HFFc6 (cell line): Measurements from ENCODE around the gene FAM222B. TPM values are rescaled to one million over a fixed set of nuclear protein-coding genes. Genes with fewer than 3 reads are reported as not detected.
"Not testable (repeated sequence)": the region's sequence is repeated elsewhere in the genome, so short reads cannot be mapped to it uniquely, and the experiment has no call there.

Source experiments
- DNase-seq: peaks from one replicate; pipeline ENCODE4 v3.0.0-alpha.2; 2018
- H3K27ac Mint-ChIP-seq: 2 replicates; pipeline ENCODE4 v1.8.0; 2020; ENCODE audit warnings: mild to moderate bottlenecking, mixed read lengths
- H3K27me3 Mint-ChIP-seq: 2 replicates; pipeline ENCODE4 v1.8.0; 2021; ENCODE audit warnings: mild to moderate bottlenecking, moderate library complexity, mixed read lengths; ENCODE audit not compliant: insufficient read depth
- H3K36me3 Mint-ChIP-seq: 2 replicates; pipeline ENCODE4 v1.8.0; 2021; ENCODE audit warnings: low read depth, mixed read lengths
- H3K4me1 Mint-ChIP-seq: 2 replicates; pipeline ENCODE4 v1.8.0; 2020; ENCODE audit warnings: low read depth, mixed read lengths
- H3K4me3 Mint-ChIP-seq: 2 replicates; pipeline ENCODE4 v1.8.0; 2020; ENCODE audit warnings: mild to moderate bottlenecking, moderate library complexity, mixed read lengths
- H3K9me3 Mint-ChIP-seq: 2 replicates; pipeline ENCODE4 v1.8.0; 2020; ENCODE audit warnings: mild to moderate bottlenecking, mixed read lengths
- CTCF ChIP-seq: fragments of 200-600 bp; sonication (generic); IDR thresholded peaks from 2 replicates; pipeline ENCODE4 v1.5.0; 2021; ENCODE audit warnings: antibody characterized with exemption, mild to moderate bottlenecking
- total RNA-seq, 6 experiments: library from RNA; stranded (reverse); fragmentation: NEBNext Ultra II Directional; extraction: Animal tissue kit (Norgen Biotek cat#: 25700); gene quantifications; 2 replicates in 1 of 6; 3 replicates in 5 of 6; pipeline ENCODE4 v1.2.3, GENCODE V29; 2021

Gene FAM222B
- total RNA-seq, 6 experiments from 2014 or later: 14.5 to 17.2 (median 16.6) TPM

- H3K36me3 Mint-ChIP-seq: no peaks in the 10 kb centered on the region
- no peak for TF ChIP-seq CTCF
- DNase-seq: no peak
- H3K9me3 Mint-ChIP-seq: no peaks in the 10 kb centered on the region
- H3K4me3 Mint-ChIP-seq: no peak overlapping the region
- H3K27me3 Mint-ChIP-seq: no peaks in the 10 kb centered on the region; the same call in none of the 2 replicates
- peaks cover 5% of the 10 kb centered on the region; the same call in 1 of the 2 replicates for H3K4me1 Mint-ChIP-seq
- H3K27ac Mint-ChIP-seq: no peak overlapping the region
These were observed 3.6 kb upstream of the FAM222B start for GRCh38 chr17:28846231-28846630.

- peak overlapping the region; percentile 97 for H3K4me3 Mint-ChIP-seq
- TF ChIP-seq CTCF: no peak
- H3K27ac Mint-ChIP-seq: no peak overlapping the region
- H3K9me3 Mint-ChIP-seq: no peaks in the 10 kb centered on the region
- peaks cover 18% of the 10 kb centered on the region for H3K4me1 Mint-ChIP-seq
- H3K27me3 Mint-ChIP-seq: no peaks in the 10 kb centered on the region; the same call in 1 of the 2 replicates
- no peaks in the 10 kb centered on the region for H3K36me3 Mint-ChIP-seq
- DNase-seq: no peak
These were observed 1.2 kb upstream of the FAM222B start for GRCh38 chr17:28843816-28844148.

- H3K36me3 Mint-ChIP-seq: no peaks in the 10 kb centered on the region
- no peaks in the 10 kb centered on the region for H3K27me3 Mint-ChIP-seq
- TF ChIP-seq CTCF: no peak
- H3K4me1 Mint-ChIP-seq: peaks cover 18% of the 10 kb centered on the region
- peak overlapping the region; percentile 91 for H3K27ac Mint-ChIP-seq
- no peaks in the 10 kb centered on the region for H3K9me3 Mint-ChIP-seq
- H3K4me3 Mint-ChIP-seq: peak overlapping the region; percentile 97
- no peak for DNase-seq
These were observed 699 bp downstream of the FAM222B start for GRCh38 chr17:28841901-28842281.

- no peaks in the 10 kb centered on the region for H3K9me3 Mint-ChIP-seq
- H3K27me3 Mint-ChIP-seq: no peaks in the 10 kb centered on the region
- TF ChIP-seq CTCF: no peak
- no peak overlapping the region for H3K4me3 Mint-ChIP-seq
- H3K36me3 Mint-ChIP-seq: peaks cover 3% of the 10 kb centered on the region
- H3K4me1 Mint-ChIP-seq: peaks cover 21% of the 10 kb centered on the region
- DNase-seq: no peak
- no peak overlapping the region for H3K27ac Mint-ChIP-seq
These were observed 3.4 kb downstream of the FAM222B start for GRCh38 chr17:28839221-28839620.

- peaks cover 13% of the 10 kb centered on the region for H3K36me3 Mint-ChIP-seq
- H3K4me1 Mint-ChIP-seq: peaks cover 25% of the 10 kb centered on the region
- not testable (repeated sequence) for H3K9me3 Mint-ChIP-seq, H3K4me3 Mint-ChIP-seq, DNase-seq, H3K27me3 Mint-ChIP-seq, H3K27ac Mint-ChIP-seq
These were observed 6.0 kb downstream of the FAM222B start for GRCh38 chr17:28836541-28836940.

- no peak for TF ChIP-seq CTCF
- H3K27ac Mint-ChIP-seq: no peak overlapping the region
- H3K4me3 Mint-ChIP-seq: no peak overlapping the region
- peaks cover 18% of the 10 kb centered on the region for H3K36me3 Mint-ChIP-seq
- H3K9me3 Mint-ChIP-seq: no peaks in the 10 kb centered on the region
- H3K4me1 Mint-ChIP-seq: peaks cover 16% of the 10 kb centered on the region
- no peaks in the 10 kb centered on the region for H3K27me3 Mint-ChIP-seq
- no peak for DNase-seq
These were observed 8.2 kb downstream of the FAM222B start for GRCh38 chr17:28834420-28834819.
